HepG2 (cell line): ENCODE data around the gene ZNF541. TPM values are rescaled to one million over a fixed set of nuclear protein-coding genes. Genes with fewer than 3 reads are reported as not detected.

Experiments used
- AKNA ChIP-seq: sonication (generic); formaldehyde crosslinking; IDR thresholded peaks from 2 replicates; pipeline ENCODE4 v1.4.0; 2020; ENCODE audit warnings: missing genetic modification reagents, borderline replicate concordance
- EHMT2 ChIP-seq: fragments of 200-600 bp; sonication (generic); IDR thresholded peaks from 2 replicates; pipeline ENCODE4 v1.7.0; 2017; ENCODE audit warnings: antibody characterized with exemption, low read depth, low read length, borderline replicate concordance
- ETV5 ChIP-seq: IDR thresholded peaks from 2 replicates; pipeline ENCODE4 v1.6.1; 2018; ENCODE audit warnings: missing biosample characterization, missing genetic modification reagents, inconsistent platforms, borderline replicate concordance
- HIC2 ChIP-seq: sonication (generic); formaldehyde crosslinking; IDR thresholded peaks from 2 replicates; pipeline ENCODE4 v1.9.0; 2022; ENCODE audit warnings: low read depth, missing genetic modification reagents
- HNRNPLL ChIP-seq: fragments of 200-400 bp; formaldehyde crosslinking; IDR thresholded peaks from 2 replicates; pipeline ENCODE4 v1.6.1; 2017; ENCODE audit warnings: mild to moderate bottlenecking, low read depth, low read length; ENCODE audit not compliant: poor library complexity, severe bottlenecking
- KLF16 ChIP-seq, 2 experiments: sonication (generic) in 1 of 2; formaldehyde crosslinking in 1 of 2; IDR thresholded peaks; 2 replicates each; pipeline versions ENCODE4 v1.6.1 to v1.8.0; 2016 to 2023; ENCODE audit warnings: missing genetic modification reagents in 2 of 2, missing compliant biosample characterization in 1 of 2
- MAF1 ChIP-seq: sonication (generic); formaldehyde crosslinking; IDR thresholded peaks from 2 replicates; pipeline ENCODE4 v1.5.0; 2020; ENCODE audit warnings: missing genetic modification reagents, borderline replicate concordance
- MAFF ChIP-seq: IDR thresholded peaks from 2 replicates; pipeline ENCODE4 v1.6.1; 2011; ENCODE audit warnings: low read depth, low read length, improper control_type of control experiment
- MLX ChIP-seq: IDR thresholded peaks from 2 replicates; pipeline ENCODE4 v1.6.1; 2016
- PPARG ChIP-seq: conservative IDR thresholded peaks from 2 replicates; pipeline ENCODE4 v1.6.1; 2016; ENCODE audit warnings: missing biosample characterization, missing genetic modification reagents
- SNAPC2 ChIP-seq: sonication (generic); formaldehyde crosslinking; IDR thresholded peaks from 2 replicates; pipeline ENCODE4 v1.8.1; 2022; ENCODE audit warnings: mild to moderate bottlenecking, missing genetic modification reagents
- TAF1 ChIP-seq: sonication (generic); formaldehyde crosslinking; IDR thresholded peaks from 2 replicates; pipeline ENCODE4 v1.4.0; 2020; ENCODE audit warnings: missing genetic modification reagents
- ZNF275 ChIP-seq: sonication (generic); formaldehyde crosslinking; IDR thresholded peaks from 2 replicates; pipeline ENCODE4 v1.8.0; 2022; ENCODE audit warnings: missing genetic modification reagents, mild to moderate bottlenecking, inconsistent platforms, borderline replicate concordance
- ZNF550 ChIP-seq: sonication (generic); formaldehyde crosslinking; IDR thresholded peaks from 2 replicates; pipeline ENCODE4 v1.4.0; 2020; ENCODE audit warnings: mild to moderate bottlenecking, missing genetic modification reagents, borderline replicate concordance
- ZNF709 ChIP-seq: sonication (generic); formaldehyde crosslinking; IDR thresholded peaks from 2 replicates; pipeline ENCODE4 v1.5.0; 2020; ENCODE audit warnings: mild to moderate bottlenecking, missing genetic modification reagents
- ZNF770 ChIP-seq: sonication (generic); formaldehyde crosslinking; IDR thresholded peaks from 2 replicates; pipeline ENCODE4 v1.5.0; 2020; ENCODE audit warnings: mild to moderate bottlenecking, missing genetic modification reagents
- ZSCAN30 ChIP-seq: sonication (generic); formaldehyde crosslinking; IDR thresholded peaks from 2 replicates; pipeline ENCODE4 v1.5.0; 2020; ENCODE audit warnings: mild to moderate bottlenecking, missing genetic modification reagents
- polyA plus RNA-seq, 8 experiments: library from polyadenylated mRNA; depleted of rRNA in 3 of 8; stranded (reverse) in 7 of 8; unstranded in 1 of 8; fragments of >200 nt; fragmentation: Illumina TruSeq in 4 of 8; extraction: Trizol in 4 of 8; gene quantifications; 2 replicates each; pipeline versions ENCODE4 v1.2.1 to v1.2.3, GENCODE V29; 2011 to 2016; ENCODE audit warnings: low read depth in 4 of 8, missing spikeins in 1 of 8, mixed read lengths in 1 of 8; ENCODE audit not compliant: insufficient read depth in 1 of 8
- total RNA-seq, 5 experiments: library from RNA; depleted of rRNA; stranded (reverse); fragments of >200 nt; fragmentation: Illumina TruSeq; extraction: Trizol; gene quantifications; 2 replicates each; pipeline ENCODE4 v1.2.3, GENCODE V29; 2016; ENCODE audit warnings: low read depth in 1 of 5

The ZNF541 gene
- total and polyA plus RNA-seq, 2 of the 13 experiments (the other 11 are each of a cell fraction or from before 2014, with no cell fraction given), result 0.03 to 0.04 TPM

- TF ChIP-seq ZSCAN30 (CRISPR knock-in tag) (no peak), ZNF709 (CRISPR knock-in tag) (no peak), PPARG (CRISPR knock-in tag) (no peak), SNAPC2 (CRISPR knock-in tag) (no peak), KLF16 (CRISPR knock-in tag; IDR thresholded peaks at IDR 0.05) (peak in 1 of 2 experiments; percentile 41; a peak in 2 of 4 replicates), HNRNPLL (peak; percentile 24), MAFF (no peak), ETV5 (CRISPR knock-in tag) (no peak), AKNA (CRISPR knock-in tag) (no peak), ZNF550 (no peak), EHMT2 (no peak), ZNF770 (CRISPR knock-in tag) (no peak), ZNF275 (CRISPR knock-in tag) (0 out of 2 replicates have a peak, but pooled peaks have one; percentile 90), HIC2 (CRISPR knock-in tag) (no peak), MAF1 (CRISPR knock-in tag) (no peak), MLX (no peak), TAF1 (CRISPR knock-in tag) (no peak; the same call in none of the 2 replicates)
Observed at GRCh38 chr19:47609906-47610894, 37.3 kb upstream of the ZNF541 start (continued).
